Activated B cell treated with CpG ODN at 0.5 μM for 24 hours (primary cell): ENCODE results near the gene ABCC6. TPM values are rescaled to one million over a fixed set of nuclear protein-coding genes. Genes with fewer than 3 reads are reported as not detected.
"Not testable (repeated sequence)": the region's sequence is repeated elsewhere in the genome, so short reads cannot be mapped to it uniquely, and the experiment has no call there.

Experiments
- ATAC-seq: fragments of 200-7000 bp; cut with Tn5 transposase; one replicate; pipeline ENCODE4 v1.10.0; 2021; ENCODE audit warnings: low read depth, mild to moderate bottlenecking, moderate library complexity
- CTCF ChIA-PET: fragments of 350-600 bp; sonication (Branson Sonifier 250); formaldehyde crosslinking; loops from one replicate; lab custom pipeline; 2021; ENCODE audit warnings: antibody characterized with exemption; lab: Charles Lee
- POLR2A ChIA-PET: fragments of 350-600 bp; sonication (Branson Sonifier 250); formaldehyde crosslinking; loops from one replicate; lab custom pipeline; 2021; ENCODE audit warnings: antibody characterized with exemption; lab: Charles Lee
- DNase-seq: peaks from one replicate; pipeline ENCODE4 v3.0.0; 2022
- H3K27ac Mint-ChIP-seq: one replicate; pipeline ENCODE4 v1.8.0; 2020; ENCODE audit warnings: mixed read lengths
- H3K27me3 Mint-ChIP-seq: one replicate; pipeline ENCODE4 v1.8.0; 2021; ENCODE audit warnings: mixed read lengths
- H3K36me3 Mint-ChIP-seq: one replicate; pipeline ENCODE4 v1.8.0; 2021; ENCODE audit warnings: low read depth, mixed read lengths
- H3K4me1 Mint-ChIP-seq: one replicate; pipeline ENCODE4 v1.8.0; 2021; ENCODE audit warnings: mixed read lengths
- H3K4me3 Mint-ChIP-seq: one replicate; pipeline ENCODE4 v1.8.0; 2020; ENCODE audit warnings: mild to moderate bottlenecking, mixed read lengths
- H3K9me3 Mint-ChIP-seq: one replicate; pipeline ENCODE4 v1.8.0; 2020; ENCODE audit warnings: mixed read lengths
- CTCF ChIP-seq: fragments of 200-600 bp; IDR thresholded peaks from one replicate; pipeline ENCODE4 v1.8.0; 2022; ENCODE audit warnings: antibody characterized with exemption, mild to moderate bottlenecking
- intact Hi-C: fragments of 100-400 bp; cut with micrococcal nuclease; formaldehyde crosslinking; loops from one replicate; pipeline ENCODE4 v1.15.1; 2024
- total RNA-seq: library from RNA; stranded (reverse); gene quantifications from 2 replicates; pipeline ENCODE4 v1.2.3, GENCODE V29; 2022

Gene ABCC6
- total RNA-seq, 1 donor from 2014 or later, result not detected

DNA sequence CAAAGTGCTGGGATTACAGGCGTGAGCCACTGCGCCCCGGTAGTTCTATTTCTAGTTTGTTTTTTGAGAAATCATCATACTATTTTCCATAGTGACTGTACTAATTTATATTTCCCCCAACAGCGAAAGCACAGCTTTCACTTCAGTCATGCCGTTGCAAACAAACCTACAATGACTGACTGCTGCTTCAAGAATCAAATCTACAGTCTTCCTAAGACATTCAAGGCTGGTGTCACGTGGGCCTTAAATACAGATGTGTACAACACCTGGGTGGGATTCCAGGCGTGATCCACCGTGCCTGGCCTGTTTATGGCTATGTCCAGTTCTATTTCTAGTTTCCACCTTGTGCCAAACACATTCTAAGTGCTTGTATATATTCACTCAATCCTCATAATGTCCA is 72.0 kb downstream of the ABCC6 start:
- intact Hi-C loops, result no loop called here
- Mint-ChIP-seq H3K9me3 (no peaks in the 10 kb centered on the region), H3K27ac (no peak overlapping the region), H3K4me3 (no peak overlapping the region), H3K4me1 (no peaks in the 10 kb centered on the region), H3K27me3 (no peaks in the 10 kb centered on the region), H3K36me3 (no peaks in the 10 kb centered on the region)
- CTCF ChIA-PET, result no interaction called here
- ATAC-seq (no peak), DNase-seq (no peak)
- TF ChIP-seq CTCF, result no peak
- POLR2A ChIA-PET, result no interaction called here

DNA sequence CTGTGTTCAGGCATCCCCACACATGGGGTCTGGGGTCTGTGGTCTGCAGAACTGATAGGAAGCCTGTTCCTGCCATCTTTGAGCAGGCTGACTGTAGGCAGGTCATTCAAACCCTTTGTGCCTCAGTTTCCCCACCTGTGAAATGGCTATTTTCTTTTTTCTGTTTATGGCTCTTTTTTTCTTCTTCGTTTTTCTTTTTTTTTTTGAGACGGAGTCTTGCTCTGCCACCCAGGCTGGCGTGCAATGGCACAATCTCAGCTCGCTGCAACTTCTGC is 72.5 kb downstream of the ABCC6 start:
- ChIA-PET POLR2A (no interaction called here), CTCF (no interaction called here)
- no peak for TF ChIP-seq CTCF
- H3K27ac Mint-ChIP-seq, result no peak overlapping the region
- intact Hi-C loops, result no loop called here
- no peaks in the 10 kb centered on the region for H3K36me3 Mint-ChIP-seq
- DNase-seq (no peak), ATAC-seq (no peak)
- H3K27me3 Mint-ChIP-seq, result no peaks in the 10 kb centered on the region
- H3K4me1 Mint-ChIP-seq, result no peaks in the 10 kb centered on the region
- no peaks in the 10 kb centered on the region for H3K9me3 Mint-ChIP-seq
- no peak overlapping the region for H3K4me3 Mint-ChIP-seq

- Mint-ChIP-seq H3K4me1 (no peaks in the 10 kb centered on the region), H3K27ac (no peak overlapping the region), H3K9me3 (no peaks in the 10 kb centered on the region), H3K27me3 (no peaks in the 10 kb centered on the region), H3K36me3 (peaks cover 4% of the 10 kb centered on the region), H3K4me3 (no peak overlapping the region)
- TF ChIP-seq CTCF, result no peak
- no peak for ATAC-seq
- no peak for DNase-seq
- ChIA-PET CTCF (no interaction called here), POLR2A (no interaction called here)
- intact Hi-C loops, result no loop called here
Observed at GRCh38 chr16:16150117-16150877, 73.0 kb downstream of the ABCC6 start.

- CTCF ChIA-PET, result no interaction called here
- TF ChIP-seq CTCF, result no peak
Observed at GRCh38 chr16:16149710-16150116, 73.6 kb downstream of the ABCC6 start.

DNA sequence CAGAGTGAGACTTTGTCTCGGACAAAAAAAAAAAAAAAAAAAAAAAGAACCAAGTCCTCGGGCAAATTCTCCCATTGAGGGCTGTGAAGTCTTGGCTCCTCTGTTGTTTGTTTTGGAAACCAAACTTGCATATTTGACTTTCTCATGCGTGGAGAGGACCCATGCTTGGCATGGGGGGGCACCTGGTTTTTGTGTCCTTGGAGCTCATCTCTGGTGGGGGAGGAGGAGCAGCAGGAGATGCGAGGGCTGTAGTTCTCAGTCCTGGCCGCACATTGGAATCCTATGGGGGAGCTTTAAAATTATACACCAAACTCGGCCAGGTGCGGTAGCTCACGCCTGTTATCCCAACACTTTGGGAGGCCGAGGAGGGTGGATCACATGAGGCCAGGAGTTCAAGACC is 74.5 kb downstream of the ABCC6 start:
- no peak overlapping the region for H3K27ac Mint-ChIP-seq
- CTCF ChIA-PET, result no interaction called here
- H3K4me1 Mint-ChIP-seq, result no peaks in the 10 kb centered on the region
- POLR2A ChIA-PET, result no interaction called here
- no peaks in the 10 kb centered on the region for H3K27me3 Mint-ChIP-seq
- no peak overlapping the region for H3K4me3 Mint-ChIP-seq
- peaks cover 15% of the 10 kb centered on the region for H3K36me3 Mint-ChIP-seq
- H3K9me3 Mint-ChIP-seq, result no peaks in the 10 kb centered on the region
- no peak for TF ChIP-seq CTCF
- intact Hi-C loops, result no loop called here
- DNase-seq (no peak), ATAC-seq (no peak)

More at GRCh38 chr16:16149710-16150116, 73.6 kb downstream of the ABCC6 start:
- DNase-seq, result no peak
- no peaks in the 10 kb centered on the region for H3K27me3 Mint-ChIP-seq
- intact Hi-C loops, result no loop called here
- no peaks in the 10 kb centered on the region for H3K9me3 Mint-ChIP-seq
- H3K4me3 Mint-ChIP-seq, result no peak overlapping the region
- no peaks in the 10 kb centered on the region for H3K4me1 Mint-ChIP-seq
- peaks cover 7% of the 10 kb centered on the region for H3K36me3 Mint-ChIP-seq
- no peak overlapping the region for H3K27ac Mint-ChIP-seq
- POLR2A ChIA-PET, result no interaction called here
- ATAC-seq, result no peak

DNA sequence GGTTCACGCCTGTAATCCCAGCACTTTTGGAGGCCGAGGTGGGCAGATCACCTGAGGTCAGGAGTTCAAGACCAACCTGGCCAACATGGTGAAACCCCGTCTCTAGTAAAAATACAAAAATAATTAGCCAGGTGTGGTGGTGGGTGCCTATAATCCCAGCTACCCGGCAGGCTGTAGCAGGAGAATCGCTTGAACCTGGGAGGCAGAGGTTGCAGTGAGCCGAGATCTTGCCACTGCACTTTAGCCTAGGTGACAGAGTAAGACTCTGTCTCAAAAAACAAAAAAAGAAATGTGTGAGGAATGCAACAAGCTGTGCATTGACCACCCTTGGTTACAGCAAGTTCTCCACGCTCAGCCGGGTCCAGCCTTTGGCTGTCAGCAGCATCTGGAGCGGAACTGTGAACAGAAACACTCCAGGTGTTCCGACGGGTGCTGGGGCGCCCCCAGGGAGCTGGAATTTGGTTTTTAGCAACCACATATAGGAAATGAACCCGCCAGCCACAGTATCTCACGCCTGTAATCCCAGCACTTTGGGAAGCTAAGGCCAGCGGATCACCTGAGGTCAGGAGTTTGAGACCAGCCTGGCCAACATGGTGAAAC is 75.2 kb downstream of the ABCC6 start:
- intact Hi-C loops, CTCF ChIA-PET, ATAC-seq, H3K27me3 Mint-ChIP-seq, H3K9me3 Mint-ChIP-seq, H3K4me1 Mint-ChIP-seq, POLR2A ChIA-PET, DNase-seq, H3K4me3 Mint-ChIP-seq, H3K27ac Mint-ChIP-seq: not testable (repeated sequence)
- H3K36me3 Mint-ChIP-seq, result peaks cover 17% of the 10 kb centered on the region
